Stimulated activated CD8-positive, alpha-beta memory T cell treated with anti-CD3 and anti-CD28 coated beads, Interleukin-12 subunit alpha, Interleukin-12 subunit beta, amount 100 ng/mL, for 1 hour (primary cell): ENCODE measurements around the gene LCE1D.

ENCODE experiments used
- DNase-seq: peaks from one replicate; pipeline ENCODE4 v3.0.0-alpha.2; 2020; ENCODE audit warnings: low read depth

Gene LCE1D

GRCh38 chr1:152817309-152817708, 20.8 kb downstream of the LCE1D start:
- no peak for DNase-seq

GRCh38 chr1:152823294-152823693, 26.8 kb downstream of the LCE1D start:
- no peak for DNase-seq

- DNase-seq: no peak
Measured at GRCh38 chr1:152824964-152825363, 28.4 kb downstream of the LCE1D start.

DNA sequence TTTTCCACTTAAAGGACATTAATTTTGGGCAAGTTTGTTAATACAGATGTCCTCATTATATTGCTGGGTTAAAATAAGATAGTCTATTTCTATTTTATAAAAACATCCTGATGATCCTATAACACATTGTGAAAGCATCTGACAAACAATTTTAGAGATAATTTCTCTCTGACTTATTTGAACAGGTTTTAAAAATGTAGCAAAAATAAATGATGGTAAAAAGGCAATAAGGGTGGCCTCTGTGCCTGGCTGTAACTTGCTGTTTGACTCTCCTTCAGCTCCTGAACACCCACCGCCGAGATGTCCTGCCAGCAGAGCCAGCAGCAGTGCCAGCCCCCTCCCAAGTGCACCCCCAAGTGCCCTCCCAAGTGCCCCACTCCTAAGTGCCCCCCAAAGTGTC, 30.7 kb downstream of the LCE1D start, which contains the start of gene LCE1A:
Gene LCE1A (plus strand): TSS at position 301 of the 400 bp plus-strand sequence. CDS start 0 bp downstream, at position 301.
- no peak for DNase-seq

DNA sequence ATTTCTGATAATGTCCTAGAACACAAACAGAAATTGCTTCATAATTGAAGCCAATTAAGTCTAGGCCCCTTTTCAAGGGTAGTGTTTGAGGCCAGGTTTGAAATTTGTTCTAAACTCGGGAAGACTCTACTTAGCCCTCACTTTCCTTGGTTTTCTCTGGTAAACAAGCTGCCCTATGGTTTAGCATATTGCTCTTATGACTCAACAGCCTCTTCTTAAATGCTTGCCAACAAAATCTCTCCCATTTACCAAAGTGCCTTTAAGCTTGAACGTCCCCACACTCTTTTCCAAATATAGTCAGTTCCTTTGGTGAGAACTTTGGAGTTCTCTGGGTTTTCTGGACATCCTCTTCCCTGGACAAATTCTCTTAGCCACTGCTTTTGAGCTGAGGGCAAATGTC, 40.3 kb downstream of the LCE1D start:
- no peak for DNase-seq

- DNase-seq: no peak
Measured at GRCh38 chr1:152842556-152842955, 46.0 kb downstream of the LCE1D start, which contains the start of gene LCE6A. Gene LCE6A, plus strand, starts transcription at chr1:152842856. Its CDS starts 665 bp downstream, at chr1:152843521.
